Astrocyte of the hippocampus (primary cell): Measurements from ENCODE around the gene TXNDC16.
A peak's percentile ranks its signal among the peaks of the same experiment; 100 is the strongest.

Experiments used
- DNase-seq: peaks from one replicate; pipeline ENCODE4 v3.0.0; 2011; ENCODE audit warnings: low read depth, low spot score

The TXNDC16 gene

GRCh38 chr14:52447236-52447635, 105.1 kb downstream of the TXNDC16 start:
- DNase-seq = no peak

DNA sequence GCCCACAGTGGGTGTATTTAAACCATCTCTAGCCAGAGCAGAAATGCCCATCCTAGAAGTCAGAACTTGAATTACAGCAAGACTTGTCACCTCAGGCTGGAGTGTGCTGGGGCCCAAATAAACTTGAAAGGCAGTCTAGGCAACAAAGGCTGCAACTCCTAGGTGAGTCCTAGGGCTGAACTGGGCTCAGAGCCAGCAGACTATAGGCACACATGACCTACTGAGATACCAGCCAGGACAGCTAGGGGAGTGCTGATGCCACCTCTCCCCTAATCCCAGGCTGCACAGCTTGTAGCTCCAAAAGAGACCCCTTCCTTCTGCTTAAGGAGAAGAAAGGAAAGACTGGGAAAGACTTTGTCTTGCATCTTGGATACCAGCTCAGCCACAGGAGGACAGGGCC, 106.0 kb downstream of the TXNDC16 start:
- DNase-seq = no peak

DNA sequence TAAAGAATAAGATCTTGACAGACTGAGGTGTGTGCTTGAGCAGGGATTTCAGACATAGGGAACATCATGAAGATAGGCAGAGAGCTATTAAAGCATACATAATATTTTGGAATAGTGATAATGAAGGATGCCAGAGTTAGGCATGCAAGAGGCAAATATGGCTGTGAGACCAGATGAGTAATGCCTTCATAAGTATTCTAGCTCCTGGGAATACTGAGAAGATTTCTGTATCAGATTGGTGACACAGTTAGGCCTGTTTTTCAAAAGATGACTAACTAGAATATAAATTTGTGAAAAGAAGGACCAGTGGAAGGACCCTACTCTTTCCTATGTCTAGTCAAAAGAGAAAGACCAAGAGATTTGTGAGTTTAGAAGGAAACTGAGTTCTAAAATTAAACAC, 108.8 kb downstream of the TXNDC16 start:
- DNase-seq = no peak

GRCh38 chr14:52442602-52443001, 109.7 kb downstream of the TXNDC16 start:
- DNase-seq = no peak

- no peak for DNase-seq
Observed at GRCh38 chr14:52442166-52442565, 110.1 kb downstream of the TXNDC16 start.

DNA sequence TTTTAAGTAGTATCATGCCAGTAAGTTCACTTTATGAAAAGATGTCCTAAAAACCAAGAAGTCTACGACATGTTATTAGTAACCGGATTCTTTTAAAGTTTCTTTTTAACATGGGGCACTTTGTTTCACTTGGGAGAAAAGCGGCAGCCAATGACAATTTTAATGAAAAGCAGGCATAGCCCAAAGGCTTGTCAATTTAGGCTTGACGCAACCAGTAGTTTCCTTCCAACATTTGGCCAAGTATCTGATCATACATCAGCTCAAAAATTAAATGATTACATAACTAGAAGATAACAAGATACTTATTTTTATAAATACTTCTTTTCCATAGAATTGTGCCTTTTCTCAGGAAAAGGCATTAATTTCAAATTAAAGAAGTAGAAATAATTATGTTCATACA, 112.8 kb downstream of the TXNDC16 start:
- DNase-seq = no peak

DNA sequence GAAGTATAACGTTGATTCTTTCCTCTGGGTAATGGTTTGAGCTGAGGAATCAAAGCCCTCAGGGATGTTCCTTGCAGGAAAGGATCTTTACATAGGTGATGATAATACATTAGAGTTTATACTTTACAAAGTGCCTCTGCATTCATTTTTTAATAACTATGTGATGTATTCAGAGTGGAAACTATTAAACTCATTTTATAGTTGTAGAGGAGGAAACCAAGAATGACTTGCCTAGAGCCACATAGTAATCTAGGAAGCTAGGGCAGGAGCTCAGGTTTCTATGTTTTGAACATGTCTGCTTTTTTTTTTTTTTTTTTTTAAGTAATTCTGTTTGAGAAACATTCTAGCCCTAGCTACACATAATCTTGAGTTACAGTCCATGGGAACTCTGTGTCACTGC, 117.3 kb downstream of the TXNDC16 start:
- DNase-seq = no peak

- no peak for DNase-seq
Observed at GRCh38 chr14:52430474-52430873, 121.8 kb downstream of the TXNDC16 start.

- no peak for DNase-seq
Observed at GRCh38 chr14:52429451-52429850, 122.9 kb downstream of the TXNDC16 start.

DNA sequence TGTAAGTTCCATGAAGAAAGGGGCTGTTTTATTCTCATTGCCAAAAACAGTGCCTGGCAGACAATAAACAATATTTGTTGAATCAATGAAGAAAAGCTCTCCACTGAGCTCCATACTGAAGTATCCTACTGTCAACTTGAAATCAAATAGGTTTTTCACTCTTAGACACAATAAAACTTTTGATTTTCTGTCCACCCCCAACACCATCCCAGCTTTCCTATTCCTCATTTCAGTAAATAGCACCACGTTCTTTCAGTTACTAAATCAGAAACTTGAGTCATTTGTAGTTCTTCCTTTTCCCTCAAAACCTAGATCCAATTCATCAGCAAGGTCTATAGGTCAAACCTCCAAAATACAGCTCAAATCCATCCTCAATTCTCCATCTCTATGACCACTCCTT, 124.8 kb downstream of the TXNDC16 start:
- DNase-seq = no peak

DNA sequence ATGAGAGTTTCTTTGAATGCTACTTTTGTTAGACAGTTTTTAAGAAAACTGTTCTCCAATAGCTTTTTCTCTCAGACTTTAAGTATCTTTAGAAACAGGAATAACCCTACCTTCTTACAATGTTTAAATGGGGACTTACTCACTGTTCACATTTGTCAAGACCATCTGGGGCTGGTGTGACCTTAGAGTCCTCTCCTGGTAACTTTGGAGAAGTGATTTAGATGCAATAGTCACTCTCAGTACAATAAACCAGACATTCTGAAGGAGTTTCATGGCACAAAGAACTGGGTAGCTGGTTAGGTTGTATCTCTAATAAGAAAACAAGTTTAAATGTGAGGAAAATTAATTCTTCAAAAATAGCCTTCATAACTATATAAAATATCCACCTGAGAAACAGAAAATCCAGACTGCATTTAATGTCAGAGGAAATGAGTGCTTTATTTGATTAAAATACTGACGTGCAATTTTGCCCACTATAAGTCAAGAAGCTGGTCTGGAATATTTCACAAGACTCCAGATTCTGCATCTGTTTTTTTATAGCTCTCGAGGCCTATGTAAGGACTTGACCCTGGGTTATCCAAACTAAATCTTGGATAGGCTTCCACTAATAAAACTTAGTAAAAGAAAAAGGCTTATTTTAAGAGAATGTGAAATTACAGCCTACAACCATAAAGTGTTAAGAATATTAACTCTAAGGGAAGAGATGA, 129.5 kb downstream of the TXNDC16 start:
- DNase-seq = no peak

DNA sequence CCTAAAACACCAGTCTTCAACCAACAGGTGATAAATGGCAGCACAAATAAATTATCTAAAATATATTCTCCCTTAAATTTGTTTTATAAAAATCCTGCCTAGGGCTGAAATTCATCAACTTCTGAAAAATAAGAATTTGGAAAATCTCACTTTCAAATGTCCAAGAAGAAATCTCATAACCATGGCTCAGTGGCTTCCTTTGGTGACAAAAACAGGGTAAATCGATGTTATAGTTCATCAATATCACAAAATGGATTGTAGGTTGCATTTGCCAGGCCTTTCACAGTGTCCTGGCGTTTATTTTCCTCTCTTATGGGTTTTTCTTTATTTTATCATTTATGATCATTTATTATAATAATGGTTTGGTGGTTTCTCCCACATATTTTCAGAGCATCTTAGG, 135.2 kb downstream of the TXNDC16 start:
- DNase-seq = no peak

GRCh38 chr14:52413729-52414408, 138.4 kb downstream of the TXNDC16 start:
- DNase-seq = no peak

DNA sequence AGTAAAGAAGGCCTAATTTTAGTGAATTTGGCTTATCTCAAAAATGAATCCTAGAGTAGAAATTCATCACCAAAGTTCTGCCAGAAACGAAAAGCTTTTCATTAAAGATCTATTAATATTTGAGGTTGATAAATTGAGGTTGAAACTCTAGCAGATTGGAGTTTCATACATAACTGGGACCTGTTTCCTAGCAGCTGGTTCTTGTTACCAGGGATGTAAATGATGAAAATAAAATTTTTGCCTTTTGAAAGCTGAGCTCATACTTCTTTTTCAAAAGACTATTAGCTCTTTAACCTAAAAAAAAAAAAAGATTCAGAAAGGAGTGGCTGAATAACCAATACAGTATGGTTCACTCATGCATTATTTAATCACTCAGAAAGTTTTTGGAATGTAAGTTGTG, 139.9 kb downstream of the TXNDC16 start:
- DNase-seq = no peak

GRCh38 chr14:52405314-52405713, 147.0 kb downstream of the TXNDC16 start:
- no peak for DNase-seq

DNA sequence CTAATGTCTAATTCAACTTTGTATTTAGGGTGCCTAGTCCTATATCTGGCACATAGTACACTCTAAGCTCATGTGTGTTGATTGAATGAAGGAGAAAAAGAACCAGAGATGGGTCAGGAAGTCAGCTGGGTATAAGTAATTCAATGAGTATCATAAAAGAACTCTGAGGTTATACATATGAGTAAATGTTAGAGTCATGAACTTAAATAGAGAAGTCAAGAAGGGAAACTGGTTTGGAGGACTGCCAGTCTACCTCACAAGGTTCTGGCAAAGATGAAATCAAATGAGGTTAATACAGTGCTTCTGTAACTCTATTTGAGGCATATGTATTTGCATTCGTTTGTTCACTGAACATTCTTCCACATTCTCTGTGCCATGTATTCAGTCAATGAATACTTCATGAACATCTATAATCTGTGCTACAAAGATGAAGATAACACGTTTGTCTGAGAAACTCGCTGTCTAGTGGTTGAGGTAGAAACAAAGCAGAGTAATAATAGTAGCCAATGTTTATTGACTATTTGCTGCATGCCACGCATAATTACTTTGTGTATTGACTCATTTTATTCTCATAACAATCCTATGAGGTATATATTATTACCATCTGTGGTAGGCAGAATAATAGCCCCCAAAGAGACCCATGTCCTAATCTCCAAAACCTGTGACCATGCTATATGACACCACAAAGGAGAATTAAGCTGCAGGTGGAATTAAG, 149.3 kb downstream of the TXNDC16 start:
- peak; percentile 69 for DNase-seq

DNA sequence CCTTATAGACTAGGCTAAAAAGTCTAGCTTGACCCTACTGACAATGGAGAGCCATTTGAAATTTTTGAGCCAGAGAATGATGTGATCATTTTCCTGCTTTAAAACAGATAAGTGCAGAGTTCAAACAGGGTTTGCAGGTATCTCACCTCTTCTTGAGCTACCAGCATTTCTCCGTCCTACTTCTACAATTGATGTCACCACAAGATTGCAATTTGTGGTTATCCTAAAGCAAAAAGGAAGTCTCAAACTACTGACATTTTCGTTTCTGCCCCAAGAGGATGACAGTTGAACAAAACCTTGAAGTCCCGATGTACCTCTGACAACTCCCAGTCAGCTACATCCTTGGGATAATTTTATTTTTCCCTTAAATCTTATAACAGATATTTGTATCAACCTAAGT, 151.5 kb downstream of the TXNDC16 start:
- DNase-seq = no peak

DNA sequence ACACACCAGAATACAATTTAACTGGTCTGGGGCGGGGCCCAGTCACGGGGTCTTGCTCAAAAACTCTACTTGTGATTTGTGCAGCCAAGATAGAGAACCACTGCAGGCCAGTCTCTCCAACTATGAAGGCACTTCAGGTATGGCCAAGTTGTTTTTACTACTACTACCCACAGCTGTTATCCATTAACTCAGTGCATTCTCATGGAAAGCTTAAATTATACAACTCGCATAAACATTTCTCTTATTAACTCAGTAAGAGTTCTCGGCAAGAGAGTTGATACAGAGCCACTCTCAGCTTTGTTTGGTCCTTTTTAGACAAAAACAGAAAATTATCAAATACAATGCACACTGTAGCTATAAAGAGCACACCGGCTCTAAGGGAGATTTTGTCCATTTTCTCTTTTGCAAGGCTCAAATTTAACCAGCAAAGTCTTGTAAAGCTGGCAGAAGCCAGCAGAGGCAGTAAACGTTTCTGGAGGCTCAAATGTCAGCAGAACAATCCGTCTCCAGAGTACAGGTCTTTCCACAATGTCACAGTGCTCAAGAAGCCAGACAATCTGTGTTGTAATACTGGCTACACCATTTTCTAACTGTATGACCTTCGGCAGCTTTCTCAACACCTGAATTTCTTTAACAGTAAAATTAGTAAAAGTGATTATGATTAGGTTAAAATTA, 152.2 kb downstream of the TXNDC16 start:
- peak; percentile 11 for DNase-seq

DNA sequence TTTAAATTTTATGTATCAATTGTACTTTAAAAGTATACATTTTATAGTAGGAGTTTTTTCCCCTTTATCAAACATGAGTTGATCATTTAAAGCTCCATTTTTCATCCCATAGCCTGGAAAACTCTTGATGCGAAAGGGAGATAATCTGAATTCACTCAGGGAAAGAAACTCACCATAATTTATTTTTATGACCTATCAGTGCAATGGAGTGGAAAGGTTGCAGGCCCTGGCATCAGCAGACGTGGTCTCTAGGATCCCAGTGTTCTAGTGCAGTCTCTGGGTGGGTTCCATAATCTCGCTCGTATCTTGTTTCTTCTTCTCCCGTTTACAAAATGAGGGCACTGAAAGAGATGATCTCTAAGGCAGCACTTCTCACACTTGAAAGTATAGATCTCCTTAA, 153.2 kb downstream of the TXNDC16 start:
- no peak for DNase-seq

DNA sequence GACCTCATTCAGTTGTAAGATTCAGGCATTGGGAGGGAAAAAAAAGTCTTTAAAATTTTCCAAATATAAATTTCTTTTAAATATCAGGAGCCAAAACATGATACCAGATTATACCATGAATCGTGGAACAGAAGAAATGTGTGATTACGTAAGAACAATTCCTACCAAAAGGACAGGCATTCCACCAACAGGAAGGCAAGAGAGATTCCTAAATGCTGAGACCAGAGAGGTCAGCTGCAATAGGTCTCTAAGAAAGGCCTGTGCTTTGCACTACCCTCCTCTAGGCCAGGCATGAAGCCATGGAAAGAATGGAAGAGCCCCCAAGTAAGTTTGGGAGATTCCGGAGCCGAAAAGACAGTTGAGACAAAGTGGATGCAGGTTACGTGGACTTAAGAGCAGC, 154.5 kb downstream of the TXNDC16 start:
- no peak for DNase-seq

- no peak for DNase-seq
Observed at GRCh38 chr14:52395728-52396127, 156.6 kb downstream of the TXNDC16 start.

- DNase-seq = peak; percentile 55
Observed at GRCh38 chr14:52391881-52392615, 160.3 kb downstream of the TXNDC16 start.
